OCI-LY7 (cell line): Measurements from ENCODE around the gene JAZF1. TPM values are rescaled to one million over a fixed set of nuclear protein-coding genes. Genes with fewer than 3 reads are reported as not detected.

Experiments
- BruUV-seq: library from RNA; stranded (reverse); fragments of 400-500 nt; replicated peaks from 2 replicates; lab custom pipeline; 2021; lab: Mats Ljungman, UMichigan
- CTCF ChIA-PET: fragments of 300-600 bp; sonication (Branson Sonifier 250); formaldehyde crosslinking; loops from one replicate; lab custom pipeline; 2022; ENCODE audit warnings: antibody characterized with exemption; ENCODE audit not compliant: unreplicated experiment; lab: Charles Lee
- POLR2A ChIA-PET: fragments of 300-600 bp; sonication (Branson Sonifier 250); formaldehyde crosslinking; loops from one replicate; lab custom pipeline; 2022; ENCODE audit warnings: antibody characterized with exemption; lab: Charles Lee
- DNase-seq: peaks from one replicate; pipeline ENCODE4 v3.0.0-alpha.2; 2015; ENCODE audit warnings: low spot score
- H2AFZ ChIP-seq: fragments of 200-600 bp; sonication (generic), shearing (Covaris generic); 2 replicates; pipeline ENCODE4 v1.6.1; 2014; ENCODE audit warnings: mild to moderate bottlenecking, antibody characterized with exemption, low read length, moderate library complexity
- H3K27ac ChIP-seq: fragments of 200-600 bp; sonication (generic); 2 replicates; pipeline ENCODE4 v1.5.1; 2014; ENCODE audit warnings: mixed run types, low read depth, mild to moderate bottlenecking, moderate library complexity, low read length, inconsistent platforms; ENCODE audit not compliant: poor library complexity, severe bottlenecking
- H3K36me3 ChIP-seq: fragments of 200-600 bp; sonication (generic); 2 replicates; pipeline ENCODE4 v1.6.1; 2014; ENCODE audit warnings: mild to moderate bottlenecking, antibody characterized with exemption, low read length, moderate library complexity, mixed read lengths; ENCODE audit not compliant: insufficient read depth
- H3K4me1 ChIP-seq: fragments of 200-600 bp; sonication (generic); 2 replicates; pipeline ENCODE4 v1.5.1; 2014; ENCODE audit warnings: mild to moderate bottlenecking, low read length; ENCODE audit not compliant: insufficient read depth, poor library complexity, severe bottlenecking
- H3K4me2 ChIP-seq: fragments of 200-600 bp; sonication (generic); 2 replicates; pipeline ENCODE4 v1.6.1; 2014; ENCODE audit warnings: mild to moderate bottlenecking, low read length
- H3K4me3 ChIP-seq: fragments of 200-600 bp; sonication (generic); 2 replicates; pipeline ENCODE4 v1.5.1; 2014; ENCODE audit warnings: mild to moderate bottlenecking, low read depth, low read length; ENCODE audit not compliant: poor library complexity, severe bottlenecking
- H3K79me2 ChIP-seq: fragments of 200-600 bp; sonication (generic); 2 replicates; pipeline ENCODE4 v1.6.1; 2016; ENCODE audit warnings: low read depth, mild to moderate bottlenecking, low read length, moderate library complexity, mixed read lengths; ENCODE audit not compliant: insufficient read depth
- H3K9me2 ChIP-seq: fragments of 200-600 bp; sonication (generic); 2 replicates; pipeline ENCODE4 v1.6.1; 2016; ENCODE audit warnings: mild to moderate bottlenecking, low read length, mixed read lengths; ENCODE audit not compliant: insufficient read depth
- H3K9me3 ChIP-seq: fragments of 200-600 bp; sonication (generic); 2 replicates; pipeline ENCODE4 v1.6.1; 2014; ENCODE audit warnings: mild to moderate bottlenecking, mixed run types, low read length, mixed read lengths
- H4K20me1 ChIP-seq: fragments of 200-600 bp; sonication (generic); 2 replicates; pipeline ENCODE4 v1.6.1; 2014; ENCODE audit warnings: mild to moderate bottlenecking, antibody characterized with exemption, low read length, moderate library complexity, mixed read lengths; ENCODE audit not compliant: insufficient read depth
- EZH2phosphoT487 ChIP-seq: fragments of 200-600 bp; sonication (generic); IDR thresholded peaks from 2 replicates; pipeline ENCODE4 v1.6.1; 2018; ENCODE audit warnings: low read depth, borderline replicate concordance, mild to moderate bottlenecking, mixed run types, antibody characterized with exemption, low read length, moderate library complexity, mixed read lengths
- intact Hi-C: fragments of 100-400 bp; cut with micrococcal nuclease; formaldehyde crosslinking; loops from one replicate; pipeline ENCODE4 v1.10.0; 2022; ENCODE audit not compliant: unreplicated experiment
- total RNA-seq, 2 experiments: library from RNA; depleted of rRNA in 1 of 2; stranded (reverse); fragments of >200 nt in 1 of 2; shearing (Covaris generic) in 1 of 2; gene quantifications; 2 replicates each; pipeline ENCODE4 v1.2.3, GENCODE V29; 2014 to 2022
- TF ChIP-seq, protein P1 (sequence below): fragments of 200-600 bp; sonication (generic); conservative IDR thresholded peaks from 2 replicates; pipeline ENCODE4 v1.5.1; 2014; ENCODE audit warnings: mild to moderate bottlenecking, antibody characterized with exemption, low read length, moderate library complexity, mixed read lengths

The JAZF1 gene
- total RNA-seq, 2 experiments from 2014 or later, result 6.3 to 25.0 TPM

DNA sequence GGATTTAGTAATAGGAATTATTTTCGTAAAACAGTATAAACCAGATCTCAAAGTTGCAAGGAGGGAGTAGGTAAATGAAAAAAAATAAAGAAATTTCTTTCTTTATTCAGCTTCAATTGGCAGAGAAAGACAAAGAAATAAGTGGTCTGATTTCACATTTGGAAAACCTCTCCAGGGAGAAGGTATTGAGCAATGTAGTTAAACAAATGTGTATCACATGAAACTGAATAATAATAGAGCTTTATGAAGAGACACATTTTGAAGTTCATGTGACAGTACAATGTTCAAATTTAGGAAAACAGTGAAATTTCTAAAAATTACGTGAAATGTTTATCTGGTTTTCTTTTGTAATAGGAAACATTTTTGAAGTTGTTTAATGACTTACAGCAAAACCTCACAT is 377.6 kb downstream of the JAZF1 start:
- intact Hi-C loops, result no loop called here
- POLR2A ChIA-PET, result interaction anchor here (1.0 kb wide), 1 partner anchor 8 kb away, joined by 4 read pairs; no protein-coding TSS in a partner anchor
- CTCF ChIA-PET, result interaction anchor here (1.1 kb wide), 1 partner anchor 58 kb away, joined by 3 read pairs; no protein-coding TSS in a partner anchor
- Histone ChIP-seq H3K36me3 (0 out of 2 replicates have a peak, but pooled peaks cover 3% of the 10 kb centered on the region), H3K9me3 (no peaks in the 10 kb centered on the region), H3K4me2 (no peak overlapping the region), H3K79me2 (no peaks in the 10 kb centered on the region), H3K4me3 (no peak overlapping the region), H4K20me1 (no peaks in the 10 kb centered on the region), H3K27ac (no peak overlapping the region), H3K9me2 (no peaks in the 10 kb centered on the region), H2AFZ (no peak overlapping the region), H3K4me1 (no peaks in the 10 kb centered on the region)
- BruUV-seq, result no TSS peak
- no peak for DNase-seq
- no peak for TF ChIP-seq EZH2phosphoT487
- TF ChIP-seq, protein P1, sequence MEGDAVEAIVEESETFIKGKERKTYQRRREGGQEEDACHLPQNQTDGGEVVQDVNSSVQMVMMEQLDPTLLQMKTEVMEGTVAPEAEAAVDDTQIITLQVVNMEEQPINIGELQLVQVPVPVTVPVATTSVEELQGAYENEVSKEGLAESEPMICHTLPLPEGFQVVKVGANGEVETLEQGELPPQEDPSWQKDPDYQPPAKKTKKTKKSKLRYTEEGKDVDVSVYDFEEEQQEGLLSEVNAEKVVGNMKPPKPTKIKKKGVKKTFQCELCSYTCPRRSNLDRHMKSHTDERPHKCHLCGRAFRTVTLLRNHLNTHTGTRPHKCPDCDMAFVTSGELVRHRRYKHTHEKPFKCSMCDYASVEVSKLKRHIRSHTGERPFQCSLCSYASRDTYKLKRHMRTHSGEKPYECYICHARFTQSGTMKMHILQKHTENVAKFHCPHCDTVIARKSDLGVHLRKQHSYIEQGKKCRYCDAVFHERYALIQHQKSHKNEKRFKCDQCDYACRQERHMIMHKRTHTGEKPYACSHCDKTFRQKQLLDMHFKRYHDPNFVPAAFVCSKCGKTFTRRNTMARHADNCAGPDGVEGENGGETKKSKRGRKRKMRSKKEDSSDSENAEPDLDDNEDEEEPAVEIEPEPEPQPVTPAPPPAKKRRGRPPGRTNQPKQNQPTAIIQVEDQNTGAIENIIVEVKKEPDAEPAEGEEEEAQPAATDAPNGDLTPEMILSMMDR, result no peak

DNA sequence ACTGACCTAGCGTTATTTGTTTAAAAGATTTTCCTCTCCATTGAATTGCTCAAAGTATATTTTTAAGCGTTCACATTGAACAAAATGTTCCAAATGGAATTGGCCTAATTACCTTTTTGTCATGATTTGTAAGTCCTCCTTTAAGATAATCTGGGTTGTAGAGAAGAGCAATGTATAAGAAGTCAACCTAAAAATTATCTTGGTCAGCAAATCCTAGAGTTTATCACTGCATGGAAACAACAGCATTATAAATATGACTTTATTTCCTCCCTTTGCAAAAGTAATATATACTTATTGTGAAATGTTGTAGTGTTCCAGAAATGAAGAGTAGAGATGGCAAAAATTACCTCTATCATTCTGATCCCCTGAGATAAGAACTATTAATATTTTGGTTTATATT is 381.4 kb downstream of the JAZF1 start:
- no TSS peak for BruUV-seq
- Histone ChIP-seq H4K20me1 (no peaks in the 10 kb centered on the region), H3K9me2 (no peaks in the 10 kb centered on the region), H3K9me3 (no peaks in the 10 kb centered on the region), H3K36me3 (peaks cover 23% of the 10 kb centered on the region), H3K79me2 (no peaks in the 10 kb centered on the region), H2AFZ (no peak overlapping the region), H3K4me2 (no peak overlapping the region), H3K4me3 (no peak overlapping the region), H3K4me1 (no peaks in the 10 kb centered on the region), H3K27ac (no peak overlapping the region)
- intact Hi-C loops, result no loop called here
- TF ChIP-seq, protein P1, result no peak
- TF ChIP-seq EZH2phosphoT487, result no peak
- POLR2A ChIA-PET, result interaction anchor here (0.6 to 1.1 kb wide), 4 partner anchors 10 to 327 kb away, joined by 3 to 5 read pairs (median 4); no protein-coding TSS in a partner anchor
- DNase-seq, result no peak
- CTCF ChIA-PET, result no interaction called here

DNA sequence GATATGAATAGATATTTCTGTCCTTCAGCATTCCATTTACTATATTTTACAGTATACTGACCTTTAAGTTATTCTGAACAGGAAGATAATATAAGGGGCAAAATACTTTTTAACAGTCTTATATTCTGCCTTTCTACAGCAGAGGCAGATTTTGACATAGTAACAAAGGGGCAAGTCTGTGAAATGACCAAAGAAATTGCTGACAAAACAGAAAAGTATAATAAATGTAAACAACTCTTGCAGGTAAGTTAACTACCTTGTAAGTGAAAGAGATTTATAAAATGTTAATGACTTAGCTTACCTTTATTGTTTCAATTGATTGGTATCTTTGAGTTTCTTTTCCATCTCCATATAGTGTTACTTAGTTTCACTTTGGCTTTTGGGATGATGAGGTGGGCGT is 384.6 kb downstream of the JAZF1 start:
- no peak overlapping the region for H2AFZ ChIP-seq
- H3K9me3 ChIP-seq, result no peaks in the 10 kb centered on the region
- no peaks in the 10 kb centered on the region for H4K20me1 ChIP-seq
- POLR2A ChIA-PET, result no interaction called here
- no peaks in the 10 kb centered on the region for H3K4me1 ChIP-seq
- no peak overlapping the region for H3K4me2 ChIP-seq
- intact Hi-C loops, result no loop called here
- H3K27ac ChIP-seq, result no peak overlapping the region
- DNase-seq, result no peak
- H3K36me3 ChIP-seq, result peaks cover 41% of the 10 kb centered on the region
- no peak for TF ChIP-seq EZH2phosphoT487
- TF ChIP-seq, protein P1, result no peak
- no peaks in the 10 kb centered on the region for H3K79me2 ChIP-seq
- CTCF ChIA-PET, result no interaction called here
- no TSS peak for BruUV-seq
- no peak overlapping the region for H3K4me3 ChIP-seq
- H3K9me2 ChIP-seq, result no peaks in the 10 kb centered on the region
